ENCODE results near the gene GAREM1. TPM values are rescaled to one million over a fixed set of nuclear protein-coding genes. Genes with fewer than 3 reads are reported as not detected.

The GAREM1 gene
- total RNA-seq, 4 donors from 2014 or later, result 23.6 to 29.9 (median 29.1) TPM

DNA sequence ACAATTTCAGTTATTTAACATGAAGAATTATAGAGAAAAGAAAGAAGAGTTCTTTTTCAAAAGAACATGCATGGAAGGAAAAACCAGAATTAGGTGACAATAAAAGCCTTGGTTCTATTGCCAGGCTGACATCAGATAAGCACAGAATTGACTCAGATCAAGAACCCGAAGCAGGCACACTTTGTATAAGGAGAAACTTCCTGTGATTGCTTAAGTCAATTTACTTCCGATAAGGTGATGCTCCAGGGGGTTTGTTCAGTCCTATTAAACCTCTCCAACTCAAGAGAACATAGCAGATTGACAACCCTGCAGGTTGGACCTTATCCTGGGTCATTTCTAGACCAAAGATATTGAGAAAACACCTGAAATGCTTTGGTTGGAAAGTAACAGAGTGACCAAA, 31.4 kb downstream of the GAREM1 start:
- H3K4me1 ChIP-seq, result peaks cover 0 to 9% (median 0%) of the 10 kb centered on the region in 4 donors
- TF ChIP-seq CTCF (IDR thresholded peaks at IDR 0.05) (no peak), POLR2A (IDR thresholded peaks at IDR 0.05) (no peak)
- H3K27ac ChIP-seq, result no peak overlapping the region
- H3K9me3 ChIP-seq, result no peaks in the 10 kb centered on the region
- no peaks in the 10 kb centered on the region for H3K27me3 ChIP-seq
- no peak for DNase-seq
- no peaks in the 10 kb centered on the region for H3K36me3 ChIP-seq
- H3K4me3 ChIP-seq, result no peak overlapping the region

DNA sequence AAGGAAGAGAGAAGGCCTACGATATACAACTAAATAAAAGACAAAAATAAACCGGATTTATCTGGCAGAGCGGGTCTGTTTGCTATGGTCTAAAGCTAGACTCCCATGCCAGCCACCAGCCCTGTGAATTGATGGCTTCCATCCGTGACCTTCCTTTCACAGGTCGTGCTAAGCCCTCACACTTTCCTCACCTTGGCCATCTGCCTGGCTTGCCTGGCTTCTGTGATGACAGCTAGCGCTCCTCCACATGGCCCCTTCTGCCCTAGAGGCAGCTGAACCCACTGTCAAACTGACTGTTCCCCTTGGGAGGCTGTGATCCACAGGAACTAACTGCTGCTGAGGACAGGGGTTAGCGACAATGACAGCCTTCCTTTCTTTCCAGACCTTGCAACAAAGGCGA, 32.5 kb downstream of the GAREM1 start:
- Histone ChIP-seq H3K27me3 (no peaks in the 10 kb centered on the region), H3K27ac (no peak overlapping the region), H3K36me3 (no peaks in the 10 kb centered on the region), H3K9me3 (no peaks in the 10 kb centered on the region), H3K4me3 (no peak overlapping the region), H3K4me1 (peaks cover 0 to 9% (median 0%) of the 10 kb centered on the region in 4 donors)
- TF ChIP-seq POLR2A (IDR thresholded peaks at IDR 0.05) (no peak), CTCF (IDR thresholded peaks at IDR 0.05) (no peak)
- DNase-seq, result no peak

GRCh38 chr18:32437100-32437834, 33.4 kb downstream of the GAREM1 start:
- no peak for DNase-seq
- no peak overlapping the region for H3K4me3 ChIP-seq
- H3K9me3 ChIP-seq, result no peaks in the 10 kb centered on the region
- H3K36me3 ChIP-seq, result no peaks in the 10 kb centered on the region
- no peak for TF ChIP-seq POLR2A (IDR thresholded peaks at IDR 0.05)
- no peak for TF ChIP-seq CTCF (IDR thresholded peaks at IDR 0.05)
- no peaks in the 10 kb centered on the region for H3K27me3 ChIP-seq
- H3K4me1 ChIP-seq, result peaks cover 0 to 9% (median 0%) of the 10 kb centered on the region in 4 donors
- no peak overlapping the region for H3K27ac ChIP-seq

- no peak overlapping the region for H3K4me3 ChIP-seq
- no peak for DNase-seq
- H3K9me3 ChIP-seq, result no peaks in the 10 kb centered on the region
- peaks cover 0 to 9% (median 0%) of the 10 kb centered on the region in 4 donors for H3K4me1 ChIP-seq
- no peaks in the 10 kb centered on the region for H3K36me3 ChIP-seq
- TF ChIP-seq CTCF (IDR thresholded peaks at IDR 0.05), result no peak
- TF ChIP-seq POLR2A (IDR thresholded peaks at IDR 0.05), result no peak
- no peak overlapping the region for H3K27ac ChIP-seq
- H3K27me3 ChIP-seq, result no peaks in the 10 kb centered on the region
These were observed 34.8 kb downstream of the GAREM1 start for GRCh38 chr18:32435631-32436500.

GRCh38 chr18:32431753-32432152, 38.9 kb downstream of the GAREM1 start:
- Histone ChIP-seq H3K4me3 (no peak overlapping the region), H3K36me3 (no peaks in the 10 kb centered on the region), H3K9me3 (no peaks in the 10 kb centered on the region), H3K27ac (no peak overlapping the region), H3K27me3 (no peaks in the 10 kb centered on the region), H3K4me1 (peaks cover 0 to 3% (median 0%) of the 10 kb centered on the region in 4 donors)
- no peak for DNase-seq
- TF ChIP-seq POLR2A (IDR thresholded peaks at IDR 0.05), result no peak
- TF ChIP-seq CTCF (IDR thresholded peaks at IDR 0.05), result no peak

Measured in Peyer's patch (tissue), 4 donors.